K562 (cell line): ENCODE measurements around the gene HPS4. TPM values are rescaled to one million over a fixed set of nuclear protein-coding genes. Genes with fewer than 3 reads are reported as not detected.
A peak's percentile ranks its signal among the peaks of the same experiment; 100 is the strongest.

ENCODE experiments used
- ATF1 ChIP-seq, 2 experiments: fragments of 450-650 bp in 1 of 2; IDR thresholded peaks; 2 replicates each; pipeline ENCODE4 v1.6.1; 2016; ENCODE audit warnings: missing compliant biosample characterization in 1 of 2, missing genetic modification characterization in 1 of 2
- KDM1A ChIP-seq, 2 experiments: fragments of 450-650 bp; IDR thresholded peaks; 2 replicates each; pipeline ENCODE4 v1.6.1; 2016; ENCODE audit warnings: mild to moderate bottlenecking in 2 of 2
- KDM2B ChIP-seq: fragments of 250-450 bp; sonication (Bioruptor Pico); IDR thresholded peaks from 2 replicates; pipeline ENCODE4 v1.8.0; 2021; ENCODE audit warnings: mild to moderate bottlenecking, moderate library complexity
- KDM5B ChIP-seq: fragments of 200-600 bp; sonication (generic); IDR thresholded peaks from 2 replicates; pipeline ENCODE4 v1.6.1; 2012; ENCODE audit warnings: low read depth, mild to moderate bottlenecking, moderate library complexity, low read length, control low read depth, inconsistent platforms; ENCODE audit not compliant: insufficient replicate concordance
- KLF16 ChIP-seq: IDR thresholded peaks from 2 replicates; pipeline ENCODE4 v1.6.1; 2016; ENCODE audit warnings: antibody characterized with exemption
- MECOM ChIP-seq: fragments of 250-450 bp; sonication (Bioruptor Pico); IDR thresholded peaks from 2 replicates; pipeline ENCODE4 v1.8.0; 2022; ENCODE audit warnings: inconsistent platforms
- NRF1 ChIP-seq, 2 experiments: fragments of 450-650 bp; IDR thresholded peaks in 1 of 2; conservative IDR thresholded peaks in 1 of 2; 2 replicates each; pipeline ENCODE4 v1.6.1; 2014; ENCODE audit warnings: mild to moderate bottlenecking in 2 of 2
- POLR2G ChIP-seq: fragments of 200-400 bp; formaldehyde crosslinking; IDR thresholded peaks from 2 replicates; pipeline ENCODE4 v1.6.1; 2017; ENCODE audit warnings: low read depth, mild to moderate bottlenecking, antibody characterized with exemption, low read length, moderate library complexity
- SIN3B ChIP-seq: fragments of 450-650 bp; IDR thresholded peaks from 2 replicates; pipeline ENCODE4 v1.6.1; 2017; ENCODE audit warnings: low read depth, mild to moderate bottlenecking, moderate library complexity
- TEAD2 ChIP-seq: fragments of 450-650 bp; IDR thresholded peaks from 2 replicates; pipeline ENCODE4 v1.6.1; 2016; ENCODE audit warnings: missing genetic modification characterization, control low read depth, missing compliant biosample characterization
- TEAD4 ChIP-seq, 2 experiments: sonication (generic) in 1 of 2; formaldehyde crosslinking in 1 of 2; IDR thresholded peaks; 2 replicates each; pipeline versions ENCODE4 v1.6.1 to v1.8.0; 2012 to 2022; ENCODE audit warnings: borderline replicate concordance in 1 of 2, inconsistent platforms in 1 of 2, low read length in 1 of 2, mild to moderate bottlenecking in 1 of 2, missing genetic modification reagents in 1 of 2
- XRCC5 ChIP-seq: fragments of 200-400 bp; formaldehyde crosslinking; IDR thresholded peaks from 2 replicates; pipeline ENCODE4 v1.6.1; 2017; ENCODE audit warnings: low read depth, mild to moderate bottlenecking, low read length
- ZNF699 ChIP-seq: fragments of 250-450 bp; sonication (Bioruptor Pico); IDR thresholded peaks from 2 replicates; pipeline ENCODE4 v1.8.0; 2021; ENCODE audit warnings: mild to moderate bottlenecking, moderate library complexity; ENCODE audit not compliant: insufficient replicate concordance
- polyA plus RNA-seq, 8 experiments: library from polyadenylated mRNA; depleted of rRNA in 4 of 8; stranded (reverse) in 5 of 8; unstranded in 3 of 8; fragments of >200 nt; fragmentation: Nextera tagmentation in 2 of 8; fragmentation: Illumina TruSeq in 1 of 8; extraction: Ambion mirVana in 2 of 8; extraction: Trizol in 1 of 8; gene quantifications; 2 replicates each; pipeline versions ENCODE4 v1.2.1 to v1.2.3, GENCODE V29; 2011 to 2014; ENCODE audit warnings: inconsistent platforms in 1 of 8, missing spikeins in 1 of 8
- total RNA-seq, 7 experiments: library from RNA; depleted of rRNA in 6 of 7; stranded (reverse); fragments of >200 nt in 6 of 7; fragmentation: Illumina TruSeq in 2 of 7; extraction: Trizol in 2 of 7; gene quantifications; 2 replicates each; pipeline versions ENCODE4 v1.2.1 to v1.2.3, GENCODE V29; 2011 to 2021; ENCODE audit warnings: low replicate concordance in 1 of 7
- TF ChIP-seq, protein P1 (sequence below): fragments of 250-450 bp; sonication (Bioruptor Pico); IDR thresholded peaks from 2 replicates; pipeline ENCODE4 v1.4.0; 2020; ENCODE audit warnings: mild to moderate bottlenecking, moderate library complexity, borderline replicate concordance
- TF ChIP-seq, protein P2 (sequence below), 2 experiments: IDR thresholded peaks; 2 replicates each; pipeline ENCODE4 v1.6.1; 2012; ENCODE audit warnings: improper control_type of control experiment in 2 of 2, low read depth in 2 of 2, low read length in 2 of 2, borderline replicate concordance in 1 of 2
- TF ChIP-seq, protein P3 (sequence below): fragments of 450-650 bp; IDR thresholded peaks from 2 replicates; pipeline ENCODE4 v1.7.1; 2018; ENCODE audit warnings: mild to moderate bottlenecking, low read depth; ENCODE audit not compliant: partially characterized antibody

The HPS4 gene
- total and polyA plus RNA-seq, 9 of the 15 experiments (the other 6 are each of a cell fraction or from before 2014, with no cell fraction given), result 12.8 to 29.2 (median 25.3) TPM

DNA sequence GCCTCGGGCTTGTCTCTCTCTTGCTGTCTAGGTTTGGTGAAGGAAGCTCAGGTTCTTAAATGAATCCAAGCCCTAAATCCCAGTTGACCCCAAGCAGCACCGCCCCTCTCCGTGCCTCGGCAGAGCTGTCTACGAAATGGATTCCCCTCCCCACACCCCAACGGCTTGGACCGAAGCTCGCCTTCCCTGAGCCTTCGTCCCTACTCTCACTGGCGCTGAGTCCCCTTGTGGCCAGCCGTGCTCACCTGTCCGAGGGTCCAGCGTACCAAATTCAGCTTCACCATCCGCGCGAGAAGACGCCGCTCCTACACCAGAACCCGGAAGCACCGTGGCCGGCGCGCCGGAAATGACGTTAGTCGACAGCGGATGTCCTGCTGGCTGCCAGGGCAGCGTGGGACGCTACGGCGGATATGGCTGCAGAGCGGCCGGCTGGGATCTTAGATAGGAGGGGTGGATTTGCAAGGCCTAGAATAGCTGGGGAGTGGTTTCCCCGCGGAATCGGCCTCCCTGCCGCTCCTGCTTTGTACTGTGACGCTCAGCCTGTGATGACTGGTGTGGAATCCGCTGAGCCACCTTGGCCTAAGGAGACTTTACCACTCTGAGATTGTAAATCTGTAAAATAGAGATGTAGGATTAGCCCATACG lies 28.7 kb upstream of the HPS4 start, which contains the start of gene TFIP11 (continued):
- TF ChIP-seq, protein P1, sequence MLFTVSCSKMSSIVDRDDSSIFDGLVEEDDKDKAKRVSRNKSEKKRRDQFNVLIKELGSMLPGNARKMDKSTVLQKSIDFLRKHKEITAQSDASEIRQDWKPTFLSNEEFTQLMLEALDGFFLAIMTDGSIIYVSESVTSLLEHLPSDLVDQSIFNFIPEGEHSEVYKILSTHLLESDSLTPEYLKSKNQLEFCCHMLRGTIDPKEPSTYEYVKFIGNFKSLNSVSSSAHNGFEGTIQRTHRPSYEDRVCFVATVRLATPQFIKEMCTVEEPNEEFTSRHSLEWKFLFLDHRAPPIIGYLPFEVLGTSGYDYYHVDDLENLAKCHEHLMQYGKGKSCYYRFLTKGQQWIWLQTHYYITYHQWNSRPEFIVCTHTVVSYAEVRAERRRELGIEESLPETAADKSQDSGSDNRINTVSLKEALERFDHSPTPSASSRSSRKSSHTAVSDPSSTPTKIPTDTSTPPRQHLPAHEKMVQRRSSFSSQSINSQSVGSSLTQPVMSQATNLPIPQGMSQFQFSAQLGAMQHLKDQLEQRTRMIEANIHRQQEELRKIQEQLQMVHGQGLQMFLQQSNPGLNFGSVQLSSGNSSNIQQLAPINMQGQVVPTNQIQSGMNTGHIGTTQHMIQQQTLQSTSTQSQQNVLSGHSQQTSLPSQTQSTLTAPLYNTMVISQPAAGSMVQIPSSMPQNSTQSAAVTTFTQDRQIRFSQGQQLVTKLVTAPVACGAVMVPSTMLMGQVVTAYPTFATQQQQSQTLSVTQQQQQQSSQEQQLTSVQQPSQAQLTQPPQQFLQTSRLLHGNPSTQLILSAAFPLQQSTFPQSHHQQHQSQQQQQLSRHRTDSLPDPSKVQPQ, result no peak
- TF ChIP-seq KDM5B (peak; percentile 80), MECOM (CRISPR knock-in tag) (no peak), ZNF699 (CRISPR knock-in tag) (no peak), KLF16 (no peak), KDM2B (no peak), TEAD2 (tag) (no peak), KDM1A (IDR thresholded peaks at IDR 0.05) (peak; percentile 24 to 26; a peak in 1 of 4 replicates), SIN3B (peak; percentile 97), XRCC5 (no peak), TEAD4 (IDR thresholded peaks at IDR 0.05; ENCODE audit: low read length) (no peak; the same call in 1 of the 2 replicates), TEAD4 (CRISPR knock-in tag; IDR thresholded peaks at IDR 0.05; ENCODE audit: borderline replicate concordance) (no peak), POLR2G (peak; percentile 84), ATF1 (CRISPR knock-in tag; IDR thresholded peaks at IDR 0.05) (peak; percentile 77), ATF1 (tag; IDR thresholded peaks at IDR 0.05) (peak; percentile 96), NRF1 (conservative IDR thresholded peaks at IDR 0.05 in 1 of 2, IDR thresholded peaks at IDR 0.05 in 1 of 2) (peak in 1 of 2 experiments; percentile 44; a peak in 3 of 4 replicates)
- TF ChIP-seq, protein P2, sequence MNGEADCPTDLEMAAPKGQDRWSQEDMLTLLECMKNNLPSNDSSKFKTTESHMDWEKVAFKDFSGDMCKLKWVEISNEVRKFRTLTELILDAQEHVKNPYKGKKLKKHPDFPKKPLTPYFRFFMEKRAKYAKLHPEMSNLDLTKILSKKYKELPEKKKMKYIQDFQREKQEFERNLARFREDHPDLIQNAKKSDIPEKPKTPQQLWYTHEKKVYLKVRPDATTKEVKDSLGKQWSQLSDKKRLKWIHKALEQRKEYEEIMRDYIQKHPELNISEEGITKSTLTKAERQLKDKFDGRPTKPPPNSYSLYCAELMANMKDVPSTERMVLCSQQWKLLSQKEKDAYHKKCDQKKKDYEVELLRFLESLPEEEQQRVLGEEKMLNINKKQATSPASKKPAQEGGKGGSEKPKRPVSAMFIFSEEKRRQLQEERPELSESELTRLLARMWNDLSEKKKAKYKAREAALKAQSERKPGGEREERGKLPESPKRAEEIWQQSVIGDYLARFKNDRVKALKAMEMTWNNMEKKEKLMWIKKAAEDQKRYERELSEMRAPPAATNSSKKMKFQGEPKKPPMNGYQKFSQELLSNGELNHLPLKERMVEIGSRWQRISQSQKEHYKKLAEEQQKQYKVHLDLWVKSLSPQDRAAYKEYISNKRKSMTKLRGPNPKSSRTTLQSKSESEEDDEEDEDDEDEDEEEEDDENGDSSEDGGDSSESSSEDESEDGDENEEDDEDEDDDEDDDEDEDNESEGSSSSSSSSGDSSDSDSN (IDR thresholded peaks at IDR 0.05; ENCODE audit: borderline replicate concordance in 1 of 2, low read depth in 2 of 2, low read length in 2 of 2), result 0 out of 4 replicates have a peak, but pooled peaks of 1 of the 2 experiments have one; percentile 47
- TF ChIP-seq, protein P3, sequence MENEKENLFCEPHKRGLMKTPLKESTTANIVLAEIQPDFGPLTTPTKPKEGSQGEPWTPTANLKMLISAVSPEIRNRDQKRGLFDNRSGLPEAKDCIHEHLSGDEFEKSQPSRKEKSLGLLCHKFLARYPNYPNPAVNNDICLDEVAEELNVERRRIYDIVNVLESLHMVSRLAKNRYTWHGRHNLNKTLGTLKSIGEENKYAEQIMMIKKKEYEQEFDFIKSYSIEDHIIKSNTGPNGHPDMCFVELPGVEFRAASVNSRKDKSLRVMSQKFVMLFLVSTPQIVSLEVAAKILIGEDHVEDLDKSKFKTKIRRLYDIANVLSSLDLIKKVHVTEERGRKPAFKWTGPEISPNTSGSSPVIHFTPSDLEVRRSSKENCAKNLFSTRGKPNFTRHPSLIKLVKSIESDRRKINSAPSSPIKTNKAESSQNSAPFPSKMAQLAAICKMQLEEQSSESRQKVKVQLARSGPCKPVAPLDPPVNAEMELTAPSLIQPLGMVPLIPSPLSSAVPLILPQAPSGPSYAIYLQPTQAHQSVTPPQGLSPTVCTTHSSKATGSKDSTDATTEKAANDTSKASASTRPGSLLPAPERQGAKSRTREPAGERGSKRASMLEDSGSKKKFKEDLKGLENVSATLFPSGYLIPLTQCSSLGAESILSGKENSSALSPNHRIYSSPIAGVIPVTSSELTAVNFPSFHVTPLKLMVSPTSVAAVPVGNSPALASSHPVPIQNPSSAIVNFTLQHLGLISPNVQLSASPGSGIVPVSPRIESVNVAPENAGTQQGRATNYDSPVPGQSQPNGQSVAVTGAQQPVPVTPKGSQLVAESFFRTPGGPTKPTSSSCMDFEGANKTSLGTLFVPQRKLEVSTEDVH, result peak; percentile 85
